Fibroblast of lung (primary cell): ENCODE measurements around the gene ELL3. TPM values are rescaled to one million over a fixed set of nuclear protein-coding genes. Genes with fewer than 3 reads are reported as not detected.
A peak's percentile ranks its signal among the peaks of the same experiment; 100 is the strongest.

ENCODE experiments used
- DNase-seq, 2 donors: peaks; one replicate each; pipeline versions ENCODE4 v3.0.0 to v3.0.0-alpha.2; 2010; ENCODE audit warnings: low read depth in 2 of 2
- H2AFZ ChIP-seq: 2 replicates; pipeline ENCODE4 v1.5.1; 2012; ENCODE audit warnings: low read length, control low read depth, inconsistent platforms
- H3K27ac ChIP-seq: 2 replicates; pipeline ENCODE4 v1.5.1; 2011; ENCODE audit warnings: low read length, control low read depth; ENCODE audit not compliant: insufficient read depth
- H3K27me3 ChIP-seq: 2 replicates; pipeline ENCODE4 v1.5.1; 2011; ENCODE audit warnings: mild to moderate bottlenecking, low read length; ENCODE audit not compliant: control insufficient read depth, insufficient read depth
- H3K36me3 ChIP-seq: 2 replicates; pipeline ENCODE4 v1.5.1; 2011; ENCODE audit warnings: low read length; ENCODE audit not compliant: control insufficient read depth, insufficient read depth
- H3K4me1 ChIP-seq: 2 replicates; pipeline ENCODE4 v1.5.1; 2011; ENCODE audit warnings: low read length; ENCODE audit not compliant: control insufficient read depth, insufficient read depth; ENCODE audit errors: extremely low read depth
- H3K4me2 ChIP-seq: 2 replicates; pipeline ENCODE4 v1.5.1; 2011; ENCODE audit warnings: low read length, control low read depth; ENCODE audit not compliant: insufficient read depth; ENCODE audit errors: extremely low read depth
- H3K4me3 ChIP-seq, 4 experiments: fragments of 200-600 bp in 1 of 4; sonication (generic) in 1 of 4; replicated peaks in 1 of 4; 2 replicates each; pipeline ENCODE4 v1.5.1; 2011 to 2016; ENCODE audit warnings: low read length in 4 of 4, low read depth in 3 of 4, mild to moderate bottlenecking in 3 of 4, control low read depth in 2 of 4, inconsistent platforms in 1 of 4, mixed read lengths in 1 of 4; ENCODE audit not compliant: insufficient read depth in 1 of 4; ENCODE audit errors: control extremely low read depth in 1 of 4
- H3K79me2 ChIP-seq: 2 replicates; pipeline ENCODE4 v1.5.1; 2012; ENCODE audit warnings: mild to moderate bottlenecking, low read length, inconsistent platforms; ENCODE audit not compliant: control insufficient read depth, insufficient read depth
- H3K9ac ChIP-seq: 2 replicates; pipeline ENCODE4 v1.5.1; 2011; ENCODE audit warnings: mild to moderate bottlenecking, low read length, control low read depth; ENCODE audit not compliant: insufficient read depth
- H3K9me3 ChIP-seq: 2 replicates; pipeline ENCODE4 v1.5.1; 2012; ENCODE audit warnings: low read depth, low read length; ENCODE audit not compliant: control insufficient read depth, insufficient read depth
- H4K20me1 ChIP-seq: 2 replicates; pipeline ENCODE4 v1.5.1; 2011; ENCODE audit warnings: low read length; ENCODE audit not compliant: control insufficient read depth, insufficient read depth; ENCODE audit errors: extremely low read depth
- CTCF ChIP-seq, 2 donors: IDR thresholded peaks in 1 of 2; conservative IDR thresholded peaks in 1 of 2; 1 replicate in 1 of 2; 2 replicates in 1 of 2; pipeline ENCODE4 v1.5.1; 2011 to 2012; ENCODE audit warnings: low read length in 2 of 2, control low read depth in 1 of 2, inconsistent platforms in 1 of 2, low read depth in 1 of 2, mild to moderate bottlenecking in 1 of 2
- EZH2 ChIP-seq: IDR thresholded peaks from 2 replicates; pipeline ENCODE4 v1.5.1; 2012; ENCODE audit warnings: low read length, control low read depth, mild to moderate bottlenecking; ENCODE audit errors: missing control alignments
- polyA plus RNA-seq, 2 donors: library from polyadenylated mRNA; depleted of rRNA in 1 of 2; stranded (reverse) in 1 of 2; unstranded in 1 of 2; fragments of >200 nt; gene quantifications; 2 replicates each; pipeline ENCODE4 v1.2.1, GENCODE V29; 2011 to 2012; ENCODE audit warnings: missing spikeins in 1 of 2
- total RNA-seq: library from RNA; depleted of rRNA; stranded (reverse); fragments of >200 nt; gene quantifications from 2 replicates; pipeline ENCODE4 v1.2.1, GENCODE V29; 2014

Gene ELL3
- total and polyA plus RNA-seq, 2 donors (not counting 1 experiment from before 2014, with no cell fraction given), result 1.5 to 10.1 TPM

GRCh38 chr15:43762824-43763223 is 13.9 kb downstream of the ELL3 start:
- TF ChIP-seq EZH2 (no peak), CTCF (conservative IDR thresholded peaks at IDR 0.05 in 1 of 2, IDR thresholded peaks at IDR 0.05 in 1 of 2; ENCODE audit: low read depth in 1 of 2, low read length in 2 of 2) (no peak)
- Histone ChIP-seq H3K4me1 (peaks cover 2% of the 10 kb centered on the region), H3K36me3 (peaks cover 12% of the 10 kb centered on the region), H3K27ac (peak overlapping the region; percentile 67), H4K20me1 (no peaks in the 10 kb centered on the region), H3K79me2 (peaks cover 2% of the 10 kb centered on the region), H3K27me3 (no peaks in the 10 kb centered on the region), H3K9me3 (no peaks in the 10 kb centered on the region), H3K9ac (no peak overlapping the region), H2AFZ (no peak overlapping the region), H3K4me3 (no peak overlapping the region), H3K4me2 (no peak overlapping the region)
- DNase-seq, result peak; percentile 24 to 84

GRCh38 chr15:43751885-43752284 is 24.9 kb downstream of the ELL3 start:
- H3K79me2 ChIP-seq, result peaks cover 74% of the 10 kb centered on the region
- no peaks in the 10 kb centered on the region for H3K27me3 ChIP-seq
- no peak overlapping the region for H3K27ac ChIP-seq
- peaks cover 3% of the 10 kb centered on the region for H3K36me3 ChIP-seq
- TF ChIP-seq EZH2 (no peak), CTCF (conservative IDR thresholded peaks at IDR 0.05 in 1 of 2, IDR thresholded peaks at IDR 0.05 in 1 of 2; ENCODE audit: low read depth in 1 of 2, low read length in 2 of 2) (no peak)
- no peak for DNase-seq
- H2AFZ ChIP-seq, result no peak overlapping the region
- H3K4me2 ChIP-seq, result no peak overlapping the region
- H3K9me3 ChIP-seq, result no peaks in the 10 kb centered on the region
- H4K20me1 ChIP-seq, result no peaks in the 10 kb centered on the region
- no peak overlapping the region for H3K9ac ChIP-seq
- H3K4me1 ChIP-seq, result no peaks in the 10 kb centered on the region
- H3K4me3 ChIP-seq, result no peak overlapping the region

GRCh38 chr15:43749690-43750345 is 26.9 kb downstream of the ELL3 start:
- peak overlapping the region; percentile 87 for H3K4me2 ChIP-seq
- no peak overlapping the region for H3K9ac ChIP-seq
- TF ChIP-seq CTCF (conservative IDR thresholded peaks at IDR 0.05 in 1 of 2, IDR thresholded peaks at IDR 0.05 in 1 of 2; ENCODE audit: low read depth in 1 of 2, low read length in 2 of 2) (no peak), EZH2 (no peak)
- peaks cover 76% of the 10 kb centered on the region for H3K79me2 ChIP-seq
- peaks cover 1% of the 10 kb centered on the region for H3K36me3 ChIP-seq
- DNase-seq, result no peak
- H3K4me3 ChIP-seq, result peak overlapping the region in 3 of 4 experiments; percentile 14 to 28 (median 17)
- H3K27me3 ChIP-seq, result no peaks in the 10 kb centered on the region
- no peak overlapping the region for H3K27ac ChIP-seq
- no peaks in the 10 kb centered on the region for H3K4me1 ChIP-seq
- no peak overlapping the region for H2AFZ ChIP-seq
- no peaks in the 10 kb centered on the region for H4K20me1 ChIP-seq
- H3K9me3 ChIP-seq, result no peaks in the 10 kb centered on the region
